ENCODE results near the gene PSMA1.
"Not testable (repeated sequence)": the region's sequence is repeated elsewhere in the genome, so short reads cannot be mapped to it uniquely, and the experiment has no call there.

Gene PSMA1

DNA sequence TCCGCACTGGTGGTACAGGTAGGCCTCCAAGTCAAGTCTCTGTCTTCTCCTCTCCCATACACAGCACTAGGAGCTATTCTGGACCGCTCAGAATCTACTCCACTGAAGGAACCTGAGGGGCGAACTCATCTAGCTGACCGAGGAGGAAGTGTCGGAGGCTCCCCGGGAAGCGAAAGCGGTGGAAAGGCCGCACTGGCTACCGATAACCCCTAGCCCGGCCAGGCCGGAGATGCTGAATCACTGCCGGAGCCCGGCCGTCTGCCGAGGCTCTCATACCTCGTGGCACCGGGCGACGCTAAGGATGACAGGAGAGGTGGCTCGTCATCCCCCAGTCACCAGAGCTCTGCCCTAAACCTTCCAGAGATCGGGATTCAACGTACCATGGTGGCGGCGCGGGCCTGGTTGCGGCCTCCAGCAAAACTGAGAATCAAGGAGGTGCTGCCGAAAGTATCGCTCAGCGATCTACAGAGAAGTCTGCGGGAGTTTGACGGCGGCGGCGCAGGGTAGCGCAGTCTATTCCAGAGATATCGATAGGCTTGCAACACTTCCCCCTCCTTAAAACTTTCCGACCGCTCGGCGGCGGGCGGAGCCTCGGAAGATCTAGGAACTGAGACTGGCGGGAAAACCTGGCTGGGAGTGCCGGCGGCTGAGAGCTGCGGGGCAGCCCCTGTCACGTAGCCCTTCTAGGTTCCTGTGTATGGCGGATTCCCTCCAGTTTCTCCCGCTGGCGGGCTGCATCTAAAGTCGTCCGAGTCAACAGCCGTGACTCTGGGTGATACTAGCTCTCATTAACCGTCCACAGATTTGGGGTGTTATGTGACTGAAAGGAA lies at the start of gene PSMA1:
PSMA1 (minus strand) TSS at position 470 of the 830 bp plus-strand sequence; CDS start at position 383, 87 bp downstream.
- Mint-ChIP-seq H3K4me3 (peak within 1 kb of the TSS; percentile 91), H3K4me1 (ENCODE audit: low read depth) (peaks cover 21% of the 10 kb centered on the region), H3K9me3 (no peaks in the 10 kb centered on the region), H3K27ac (peak within 1 kb of the TSS; percentile 90), H3K36me3 (ENCODE audit: low read depth) (peaks cover 30% of the 10 kb centered on the region), H3K27me3 (ENCODE audit: low read depth) (no peaks in the 10 kb centered on the region)
- peak; percentile 94 for DNase-seq (ENCODE audit: low spot score)

DNA sequence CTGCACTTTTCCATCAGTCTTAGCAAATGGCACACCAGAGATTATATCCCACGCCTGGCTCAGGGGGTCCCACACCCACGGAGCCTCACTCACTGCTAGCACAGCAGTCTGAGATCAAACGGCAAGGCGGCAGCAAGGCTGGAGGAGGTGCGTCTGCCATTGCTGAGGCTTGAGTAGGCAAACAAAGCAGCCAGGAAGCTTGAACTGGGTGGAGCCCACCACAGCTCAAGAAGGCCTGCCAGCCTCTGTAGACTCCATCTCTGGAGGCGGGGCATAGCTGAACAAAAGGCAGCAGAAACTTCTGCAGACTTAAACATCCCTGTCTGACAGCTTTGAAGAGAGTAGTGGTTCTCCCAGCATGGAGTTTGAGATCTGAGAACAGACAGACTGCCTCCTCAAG lies 49.3 kb upstream of the PSMA1 start:
- H3K27me3 Mint-ChIP-seq (ENCODE audit: low read depth); DNase-seq (ENCODE audit: low spot score): not testable (repeated sequence)
- H3K9me3 Mint-ChIP-seq = peaks cover 60% of the 10 kb centered on the region
- peak overlapping the region; percentile 51 for H3K27ac Mint-ChIP-seq
- peaks cover 52% of the 10 kb centered on the region for H3K4me1 Mint-ChIP-seq (ENCODE audit: low read depth)
- H3K4me3 Mint-ChIP-seq = peak overlapping the region; percentile 33
- H3K36me3 Mint-ChIP-seq (ENCODE audit: low read depth) = peaks cover 95% of the 10 kb centered on the region

DNA sequence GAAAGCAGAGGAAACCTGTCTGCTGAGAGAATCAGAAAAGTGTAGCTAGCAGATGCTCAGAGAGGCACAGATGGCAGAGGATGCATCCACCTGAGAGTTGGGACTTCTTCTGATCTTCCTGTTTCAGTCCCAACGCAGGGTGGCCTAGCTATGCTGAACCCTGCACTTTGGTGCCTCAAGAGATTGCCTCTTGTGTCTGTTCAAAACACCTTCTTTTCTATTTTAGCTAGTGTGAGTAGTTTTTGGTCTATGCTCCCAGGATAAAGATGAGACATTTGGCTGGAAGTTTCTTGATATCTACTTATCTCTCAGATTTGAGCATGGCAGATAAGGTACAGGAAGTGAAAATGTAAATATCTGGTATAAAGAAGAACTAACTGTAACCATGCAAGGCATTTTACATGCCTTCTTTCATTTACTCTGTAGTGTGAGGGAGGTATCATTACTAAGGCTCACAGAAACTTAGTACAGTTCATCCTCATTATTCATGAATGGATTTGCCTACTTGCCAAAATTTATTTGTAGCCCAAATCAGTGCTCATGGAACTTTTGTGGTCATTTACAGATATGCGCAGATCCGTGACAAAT lies 47.0 kb upstream of the PSMA1 start:
- H3K27me3 Mint-ChIP-seq (ENCODE audit: low read depth) = no peaks in the 10 kb centered on the region
- H3K9me3 Mint-ChIP-seq = peaks cover 39% of the 10 kb centered on the region
- H3K4me1 Mint-ChIP-seq (ENCODE audit: low read depth) = peaks cover 50% of the 10 kb centered on the region
- no peak for DNase-seq (ENCODE audit: low spot score)
- H3K4me3 Mint-ChIP-seq = peak overlapping the region; percentile 32
- peak overlapping the region; percentile 75 for H3K27ac Mint-ChIP-seq
- H3K36me3 Mint-ChIP-seq (ENCODE audit: low read depth) = peaks cover 79% of the 10 kb centered on the region

DNA sequence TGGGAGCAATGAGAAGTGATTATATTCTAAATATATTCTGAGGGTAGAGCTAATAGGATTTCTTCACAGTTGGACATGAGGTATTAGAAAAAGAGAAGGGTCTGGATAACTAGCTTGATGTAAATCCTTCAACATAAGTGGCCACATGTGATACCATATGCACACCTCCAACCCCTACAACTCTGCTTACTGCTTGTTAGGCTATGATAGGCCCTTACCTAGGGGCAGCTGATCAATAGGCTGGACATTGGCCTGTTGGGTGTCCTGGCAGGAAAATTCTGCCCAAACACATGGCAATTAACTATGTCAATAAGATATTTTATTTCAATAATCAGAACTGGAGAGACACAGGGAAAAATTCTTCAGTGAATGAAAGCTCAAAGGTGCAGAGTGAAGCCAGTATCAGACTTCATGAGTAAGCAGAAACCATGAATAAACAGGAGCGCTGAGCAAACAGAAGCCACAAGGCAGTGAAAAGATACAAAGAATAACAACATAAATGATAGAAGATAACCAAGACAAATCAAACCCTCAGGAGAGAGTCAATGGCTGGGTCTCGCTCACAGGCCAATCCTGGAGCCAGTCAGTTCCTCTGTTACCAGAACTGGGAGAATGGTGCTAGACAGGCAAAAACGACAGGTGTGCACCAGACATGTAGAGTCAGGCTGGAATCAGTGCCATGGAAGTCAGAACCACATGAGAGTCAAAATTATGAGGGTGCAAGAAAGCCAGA lies 46.3 kb upstream of the PSMA1 start:
- Mint-ChIP-seq H3K27me3 (ENCODE audit: low read depth) (no peaks in the 10 kb centered on the region), H3K27ac (peak overlapping the region; percentile 75), H3K9me3 (peaks cover 33% of the 10 kb centered on the region), H3K36me3 (ENCODE audit: low read depth) (peaks cover 75% of the 10 kb centered on the region), H3K4me3 (peak overlapping the region; percentile 32), H3K4me1 (ENCODE audit: low read depth) (peaks cover 51% of the 10 kb centered on the region)
- DNase-seq (ENCODE audit: low spot score) = no peak

DNA sequence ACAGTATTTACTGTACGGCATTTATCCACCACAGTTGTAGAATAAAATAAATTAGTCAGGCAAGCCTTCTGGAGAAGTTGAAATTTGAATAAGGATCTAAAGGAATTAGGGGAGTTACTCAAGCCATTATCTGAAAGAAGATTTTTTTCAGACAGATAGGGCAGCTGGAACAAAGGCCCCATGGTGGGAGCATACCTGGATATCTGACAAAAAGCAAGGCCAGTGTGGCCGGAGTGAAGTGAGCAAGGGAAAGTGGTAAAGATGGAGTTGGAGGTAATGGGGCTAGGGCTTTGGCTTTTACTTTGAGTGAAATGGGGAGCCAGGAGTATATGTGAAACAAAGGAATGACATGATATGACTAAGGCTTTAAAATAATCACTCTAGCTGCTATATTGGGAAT lies 45.7 kb upstream of the PSMA1 start:
- no peak overlapping the region for H3K4me3 Mint-ChIP-seq
- H3K4me1 Mint-ChIP-seq (ENCODE audit: low read depth) = peaks cover 55% of the 10 kb centered on the region
- H3K36me3 Mint-ChIP-seq (ENCODE audit: low read depth) = peaks cover 72% of the 10 kb centered on the region
- no peak for DNase-seq (ENCODE audit: low spot score)
- H3K27ac Mint-ChIP-seq = peak overlapping the region; percentile 68
- H3K9me3 Mint-ChIP-seq = peaks cover 28% of the 10 kb centered on the region
- no peaks in the 10 kb centered on the region for H3K27me3 Mint-ChIP-seq (ENCODE audit: low read depth)

DNA sequence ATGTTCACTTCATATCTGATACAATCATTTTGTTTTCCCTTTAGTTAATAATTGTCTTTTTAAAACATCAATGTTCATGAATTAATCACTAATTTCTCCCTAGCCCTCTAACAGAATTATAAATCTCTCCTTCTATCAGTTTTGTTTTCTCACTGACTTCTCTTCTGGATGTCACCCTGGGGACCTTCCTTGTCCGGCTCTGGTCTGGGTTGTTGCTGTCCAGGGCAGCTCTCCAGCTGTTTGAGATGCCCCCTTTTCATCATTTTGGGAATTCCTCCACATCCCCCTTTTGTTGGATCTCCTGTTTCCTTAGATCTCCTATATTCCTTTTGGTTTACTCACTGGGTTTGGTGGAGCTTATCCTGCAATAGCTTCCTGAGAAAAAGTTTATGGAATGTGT lies 35.6 kb upstream of the PSMA1 start:
- H3K36me3 Mint-ChIP-seq (ENCODE audit: low read depth) = peaks cover 49% of the 10 kb centered on the region
- no peaks in the 10 kb centered on the region for H3K9me3 Mint-ChIP-seq
- no peak for DNase-seq (ENCODE audit: low spot score)
- H3K27me3 Mint-ChIP-seq (ENCODE audit: low read depth) = no peaks in the 10 kb centered on the region
- H3K4me3 Mint-ChIP-seq = peak overlapping the region; percentile 59
- H3K4me1 Mint-ChIP-seq (ENCODE audit: low read depth) = peaks cover 43% of the 10 kb centered on the region
- H3K27ac Mint-ChIP-seq = peak overlapping the region; percentile 82

DNA sequence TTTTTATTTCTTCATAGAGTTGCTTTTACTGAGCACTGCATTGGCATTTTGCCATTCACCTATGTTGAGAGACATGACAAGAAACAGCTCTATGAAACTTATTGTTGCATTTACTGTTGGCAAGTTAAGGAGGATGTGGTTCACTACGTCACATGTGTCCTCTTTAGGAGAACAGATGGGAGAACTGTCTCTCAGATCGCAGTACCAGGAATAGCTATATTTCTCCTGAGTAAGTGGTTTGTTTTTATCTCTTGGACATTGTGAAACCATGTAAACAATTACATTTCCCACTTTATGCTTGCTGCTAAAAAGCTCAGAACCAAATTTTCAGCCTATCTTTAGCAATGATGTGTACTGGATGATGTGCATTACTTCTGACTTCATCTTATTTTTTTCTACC lies 34.8 kb upstream of the PSMA1 start:
- Mint-ChIP-seq H3K27ac (peak overlapping the region; percentile 82), H3K4me3 (peak overlapping the region; percentile 31), H3K36me3 (ENCODE audit: low read depth) (peaks cover 49% of the 10 kb centered on the region), H3K27me3 (ENCODE audit: low read depth) (no peaks in the 10 kb centered on the region), H3K9me3 (no peaks in the 10 kb centered on the region), H3K4me1 (ENCODE audit: low read depth) (peaks cover 43% of the 10 kb centered on the region)
- no peak for DNase-seq (ENCODE audit: low spot score)

DNA sequence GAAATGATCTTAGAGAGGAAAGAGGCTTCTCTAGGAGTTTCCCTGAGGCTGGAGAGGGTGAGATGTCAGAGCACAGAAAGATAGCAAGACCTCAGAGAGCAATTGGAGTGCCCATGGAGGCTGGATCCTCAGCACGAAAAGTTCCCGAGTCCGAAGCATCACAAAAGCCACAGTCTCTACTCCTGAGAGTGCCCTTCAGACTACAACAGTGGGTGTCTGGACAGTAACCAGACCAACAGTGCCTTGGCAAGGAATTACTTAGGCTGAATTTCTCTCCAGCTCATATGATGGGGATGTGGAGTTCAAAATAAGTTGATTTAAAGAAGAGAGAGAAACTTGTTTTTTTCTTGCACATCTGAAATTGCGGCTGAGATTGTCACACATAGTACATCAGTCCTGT lies 31.9 kb upstream of the PSMA1 start:
- Mint-ChIP-seq H3K9me3 (no peaks in the 10 kb centered on the region), H3K27me3 (ENCODE audit: low read depth) (no peaks in the 10 kb centered on the region), H3K36me3 (ENCODE audit: low read depth) (peaks cover 41% of the 10 kb centered on the region), H3K27ac (no peak overlapping the region), H3K4me3 (no peak overlapping the region), H3K4me1 (ENCODE audit: low read depth) (peaks cover 41% of the 10 kb centered on the region)
- no peak for DNase-seq (ENCODE audit: low spot score)

DNA sequence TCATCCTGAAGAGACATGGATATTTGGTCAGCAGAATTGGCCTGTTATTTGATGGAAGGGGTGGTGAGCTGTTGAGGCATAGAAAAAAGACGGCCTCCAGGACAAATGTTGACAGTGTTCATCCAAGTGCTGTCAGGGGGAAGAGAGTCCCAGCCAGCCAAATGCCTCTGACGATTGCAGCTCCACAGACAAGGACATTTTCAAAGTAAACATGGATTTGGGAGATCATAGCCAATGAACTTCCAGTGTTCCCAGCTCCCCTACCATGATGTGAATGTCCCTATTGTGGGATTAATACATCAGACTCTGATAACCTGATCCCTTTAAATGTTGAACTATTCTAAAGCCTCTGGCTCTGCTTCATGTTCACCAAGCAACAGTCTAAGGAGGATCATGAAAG lies 31.2 kb upstream of the PSMA1 start:
- Mint-ChIP-seq H3K36me3 (ENCODE audit: low read depth) (peaks cover 42% of the 10 kb centered on the region), H3K4me1 (ENCODE audit: low read depth) (peaks cover 42% of the 10 kb centered on the region), H3K9me3 (no peaks in the 10 kb centered on the region), H3K4me3 (no peak overlapping the region), H3K27ac (no peak overlapping the region), H3K27me3 (ENCODE audit: low read depth) (no peaks in the 10 kb centered on the region)
- DNase-seq (ENCODE audit: low spot score) = no peak

DNA sequence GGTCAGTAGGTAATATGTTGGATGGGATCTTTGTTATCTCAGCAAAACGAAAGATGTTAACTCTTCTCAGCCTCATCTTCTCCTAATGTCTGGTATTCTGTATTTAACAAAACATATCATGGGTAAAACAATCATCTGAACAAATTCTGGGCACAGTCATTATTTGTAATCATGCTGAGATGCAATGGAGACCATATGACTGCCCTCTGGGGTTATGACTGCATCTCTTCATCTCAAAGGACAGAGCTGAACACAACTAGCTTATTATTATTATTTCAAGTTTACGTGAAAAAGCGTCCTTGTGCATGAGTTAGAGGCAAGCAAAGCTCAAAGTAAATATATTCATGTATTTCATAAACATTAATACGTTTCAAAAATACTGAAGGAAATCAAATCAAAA lies 29.7 kb upstream of the PSMA1 start:
- Mint-ChIP-seq H3K27ac (no peak overlapping the region), H3K27me3 (ENCODE audit: low read depth) (no peaks in the 10 kb centered on the region), H3K9me3 (peaks cover under 1% of the 10 kb centered on the region), H3K36me3 (ENCODE audit: low read depth) (peaks cover 50% of the 10 kb centered on the region), H3K4me1 (ENCODE audit: low read depth) (peaks cover 38% of the 10 kb centered on the region), H3K4me3 (no peak overlapping the region)
- no peak for DNase-seq (ENCODE audit: low spot score)

DNA sequence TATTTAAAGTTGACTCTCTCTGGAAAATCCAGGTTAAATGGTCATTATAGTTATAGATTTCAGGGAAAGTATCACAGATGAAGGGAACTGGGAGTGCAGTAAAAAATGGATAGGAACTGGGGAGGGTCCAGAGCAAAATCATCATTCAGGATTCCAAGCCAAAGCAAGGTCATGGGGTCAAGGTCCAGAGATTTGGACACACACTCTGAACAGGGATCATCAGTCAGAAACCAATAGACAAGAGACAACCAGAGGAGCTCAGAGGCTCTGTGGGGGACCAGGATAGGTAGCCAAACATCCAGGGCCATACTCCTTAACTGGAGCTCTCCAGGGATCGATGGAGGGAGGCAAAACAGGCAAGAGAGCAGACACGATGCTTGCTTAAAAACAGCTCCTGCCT lies 27.3 kb upstream of the PSMA1 start:
- Mint-ChIP-seq H3K36me3 (ENCODE audit: low read depth) (peaks cover 47% of the 10 kb centered on the region), H3K9me3 (peaks cover 5% of the 10 kb centered on the region), H3K4me1 (ENCODE audit: low read depth) (peaks cover 29% of the 10 kb centered on the region), H3K27me3 (ENCODE audit: low read depth) (no peaks in the 10 kb centered on the region), H3K4me3 (no peak overlapping the region), H3K27ac (no peak overlapping the region)
- DNase-seq (ENCODE audit: low spot score) = no peak

DNA sequence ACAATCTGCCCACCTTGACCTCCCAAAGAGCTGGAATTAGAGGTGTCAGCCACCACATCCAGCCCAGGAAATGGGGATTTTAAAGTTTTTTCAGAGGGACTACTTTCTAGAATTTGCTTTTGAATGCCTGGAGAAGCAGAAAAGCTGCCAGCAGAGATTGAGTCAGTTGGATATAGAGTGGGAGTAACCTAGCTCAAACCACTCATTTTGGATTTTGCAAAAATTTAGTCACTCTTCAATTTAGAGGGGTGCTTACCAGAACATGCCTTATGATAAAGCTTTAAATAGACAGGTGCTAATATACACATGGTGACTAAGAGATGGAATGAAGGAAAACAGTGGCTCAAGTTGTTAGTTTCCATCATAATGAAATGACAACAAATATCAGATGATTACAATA lies 26.5 kb upstream of the PSMA1 start:
- peaks cover 45% of the 10 kb centered on the region for H3K36me3 Mint-ChIP-seq (ENCODE audit: low read depth)
- no peak for DNase-seq (ENCODE audit: low spot score)
- peaks cover 5% of the 10 kb centered on the region for H3K9me3 Mint-ChIP-seq
- peaks cover 24% of the 10 kb centered on the region for H3K4me1 Mint-ChIP-seq (ENCODE audit: low read depth)
- H3K4me3 Mint-ChIP-seq = no peak overlapping the region
- H3K27me3 Mint-ChIP-seq (ENCODE audit: low read depth) = no peaks in the 10 kb centered on the region
- H3K27ac Mint-ChIP-seq = no peak overlapping the region

DNA sequence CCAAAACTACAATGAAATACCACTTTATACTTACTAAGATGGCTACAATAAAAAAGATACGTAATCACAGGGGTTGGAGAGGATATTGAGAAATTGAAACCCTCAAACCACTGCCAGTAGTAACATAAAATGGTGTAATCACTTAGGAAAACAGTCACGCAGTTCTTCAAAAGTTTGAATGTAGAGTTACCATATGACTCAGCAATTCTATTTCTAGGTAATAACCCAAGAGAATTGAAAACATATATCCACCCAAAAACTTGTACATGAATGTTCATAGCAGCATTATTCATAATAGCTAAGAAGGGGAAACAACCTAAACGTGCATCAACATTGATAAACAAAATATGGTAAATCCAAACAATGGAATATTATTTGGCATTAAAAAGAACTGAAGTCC lies 24.4 kb upstream of the PSMA1 start:
- peaks cover 5% of the 10 kb centered on the region for H3K9me3 Mint-ChIP-seq
- H3K36me3 Mint-ChIP-seq (ENCODE audit: low read depth) = peaks cover 47% of the 10 kb centered on the region
- peak overlapping the region; percentile 87 for H3K27ac Mint-ChIP-seq
- H3K4me3 Mint-ChIP-seq = peak overlapping the region; percentile 41
- H3K4me1 Mint-ChIP-seq (ENCODE audit: low read depth) = peaks cover 37% of the 10 kb centered on the region
- DNase-seq (ENCODE audit: low spot score) = no peak
- no peaks in the 10 kb centered on the region for H3K27me3 Mint-ChIP-seq (ENCODE audit: low read depth)

DNA sequence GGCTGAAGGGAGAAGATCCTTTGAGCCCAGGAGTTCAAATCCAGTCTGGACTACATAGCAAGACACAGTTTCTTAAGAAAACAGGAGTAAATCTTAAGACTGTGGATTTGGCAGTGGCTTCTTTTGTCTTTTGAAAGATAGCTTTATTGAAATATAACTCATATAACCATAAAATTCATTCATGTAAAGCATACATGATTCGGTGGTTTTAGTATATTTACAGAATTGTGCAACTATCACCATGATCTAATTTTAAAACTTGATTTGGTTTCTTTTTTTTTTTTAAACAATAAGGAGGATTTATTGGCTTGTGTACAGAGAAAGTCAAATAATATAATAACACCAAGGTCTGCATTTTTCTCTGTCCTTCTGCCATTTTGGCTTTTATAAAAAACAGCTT lies 23.1 kb upstream of the PSMA1 start:
- peaks cover 41% of the 10 kb centered on the region for H3K4me1 Mint-ChIP-seq (ENCODE audit: low read depth)
- H3K4me3 Mint-ChIP-seq = no peak overlapping the region

More for the DNA sequence above, 23.1 kb upstream of the PSMA1 start:
- no peaks in the 10 kb centered on the region for H3K27me3 Mint-ChIP-seq (ENCODE audit: low read depth)
- DNase-seq (ENCODE audit: low spot score) = no peak
- no peak overlapping the region for H3K27ac Mint-ChIP-seq
- H3K36me3 Mint-ChIP-seq (ENCODE audit: low read depth) = peaks cover 46% of the 10 kb centered on the region
- peaks cover 5% of the 10 kb centered on the region for H3K9me3 Mint-ChIP-seq

Measured in T-helper 2 cell treated with Interferon-gamma antibody and Interleukin-4, amounts not matched to agents 5 μg/mL and 100 μg/mL, for 36 hours (primary cell).